LNCAP (cell line): ENCODE results near the gene SLC25A29.
A peak's percentile ranks its signal among the peaks of the same experiment; 100 is the strongest.

Experiments used
- CTCF ChIP-seq: fragments of 450-650 bp; IDR thresholded peaks from 2 replicates; pipeline ENCODE4 v1.5.1; 2017; ENCODE audit warnings: mild to moderate bottlenecking

Gene SLC25A29

GRCh38 chr14:100262545-100262944, 43.7 kb downstream of the SLC25A29 start:
- no peak for TF ChIP-seq CTCF

GRCh38 chr14:100261621-100262020, 44.6 kb downstream of the SLC25A29 start:
- TF ChIP-seq CTCF, result no peak

- no peak for TF ChIP-seq CTCF
These were observed 49.8 kb downstream of the SLC25A29 start for GRCh38 chr14:100256339-100256895.

GRCh38 chr14:100252684-100253083, 53.6 kb downstream of the SLC25A29 start:
- TF ChIP-seq CTCF, result no peak

- no peak for TF ChIP-seq CTCF
These were observed 55.3 kb downstream of the SLC25A29 start for GRCh38 chr14:100250732-100251465.

- TF ChIP-seq CTCF, result peak; percentile 78
These were observed 59.3 kb downstream of the SLC25A29 start for GRCh38 chr14:100246809-100247428.

- TF ChIP-seq CTCF, result no peak
These were observed 63.2 kb downstream of the SLC25A29 start for GRCh38 chr14:100243020-100243419.
